Type B pancreatic cell (in vitro differentiated cells): ENCODE data around the gene PTPRU. TPM values are rescaled to one million over a fixed set of nuclear protein-coding genes. Genes with fewer than 3 reads are reported as not detected.

Source experiments
- DNase-seq: peaks from one replicate; pipeline ENCODE4 v3.0.0; 2021; ENCODE audit warnings: mixed read lengths; ENCODE audit not compliant: unreplicated experiment; ENCODE audit errors: extremely low spot score
- H3K27ac Mint-ChIP-seq: 2 replicates; pipeline ENCODE4 v1.8.0; 2021; ENCODE audit warnings: mild to moderate bottlenecking, mixed read lengths
- H3K27me3 Mint-ChIP-seq: 2 replicates; pipeline ENCODE4 v1.8.0; 2021; ENCODE audit warnings: mixed read lengths
- H3K36me3 Mint-ChIP-seq: 2 replicates; pipeline ENCODE4 v1.8.0; 2021; ENCODE audit warnings: mixed read lengths
- H3K4me1 Mint-ChIP-seq: one replicate; pipeline ENCODE4 v1.8.0; 2021; ENCODE audit warnings: mixed read lengths; ENCODE audit not compliant: unreplicated experiment
- H3K4me3 Mint-ChIP-seq: 2 replicates; pipeline ENCODE4 v1.8.0; 2021; ENCODE audit warnings: mild to moderate bottlenecking, mixed read lengths
- H3K9me3 Mint-ChIP-seq: 2 replicates; pipeline ENCODE4 v1.8.0; 2021; ENCODE audit warnings: mixed read lengths
- CTCF ChIP-seq: fragments of 200-600 bp; sonication (generic); conservative IDR thresholded peaks from 2 replicates; pipeline ENCODE4 v1.5.0; 2021; ENCODE audit warnings: antibody characterized with exemption, mild to moderate bottlenecking
- total RNA-seq: library from RNA; stranded (reverse); gene quantifications from 2 replicates; pipeline ENCODE4 v1.2.1, GENCODE V29; 2021; ENCODE audit warnings: low replicate concordance

Gene PTPRU
- total RNA-seq, 1 donor from 2014 or later, result 66.6 TPM

- H3K36me3 Mint-ChIP-seq, result no peaks in the 10 kb centered on the region
- H3K27me3 Mint-ChIP-seq, result peaks cover 39% of the 10 kb centered on the region
- DNase-seq, result no peak
- no peak overlapping the region for H3K4me3 Mint-ChIP-seq
- H3K9me3 Mint-ChIP-seq, result no peaks in the 10 kb centered on the region
- no peak overlapping the region for H3K27ac Mint-ChIP-seq
- no peaks in the 10 kb centered on the region for H3K4me1 Mint-ChIP-seq
- peak; percentile 21 for TF ChIP-seq CTCF
Measured at GRCh38 chr1:29341936-29342335, 105.6 kb downstream of the PTPRU start.

GRCh38 chr1:29342351-29342750 is 106.0 kb downstream of the PTPRU start:
- Mint-ChIP-seq H3K9me3 (no peaks in the 10 kb centered on the region), H3K4me1 (no peaks in the 10 kb centered on the region), H3K36me3 (no peaks in the 10 kb centered on the region), H3K4me3 (no peak overlapping the region), H3K27ac (no peak overlapping the region), H3K27me3 (peaks cover 39% of the 10 kb centered on the region)
- no peak for DNase-seq
- no peak for TF ChIP-seq CTCF

GRCh38 chr1:29342983-29343382 is 106.7 kb downstream of the PTPRU start:
- H3K36me3 Mint-ChIP-seq, result no peaks in the 10 kb centered on the region
- no peaks in the 10 kb centered on the region for H3K4me1 Mint-ChIP-seq
- no peak overlapping the region for H3K4me3 Mint-ChIP-seq
- TF ChIP-seq CTCF, result no peak
- no peak for DNase-seq
- no peaks in the 10 kb centered on the region for H3K9me3 Mint-ChIP-seq
- H3K27ac Mint-ChIP-seq, result no peak overlapping the region
- H3K27me3 Mint-ChIP-seq, result peaks cover 37% of the 10 kb centered on the region

- H3K36me3 Mint-ChIP-seq, result no peaks in the 10 kb centered on the region
- DNase-seq, result no peak
- H3K4me3 Mint-ChIP-seq, result no peak overlapping the region
- H3K4me1 Mint-ChIP-seq, result no peaks in the 10 kb centered on the region
- TF ChIP-seq CTCF, result no peak
- H3K27ac Mint-ChIP-seq, result no peak overlapping the region
- peaks cover 38% of the 10 kb centered on the region for H3K27me3 Mint-ChIP-seq
- H3K9me3 Mint-ChIP-seq, result no peaks in the 10 kb centered on the region
Measured at GRCh38 chr1:29343476-29343875, 107.2 kb downstream of the PTPRU start.

- TF ChIP-seq CTCF, result no peak
- no peaks in the 10 kb centered on the region for H3K4me1 Mint-ChIP-seq
Measured at GRCh38 chr1:29343908-29344307, 107.6 kb downstream of the PTPRU start.

GRCh38 chr1:29344336-29344735 is 108.0 kb downstream of the PTPRU start:
- H3K4me3 Mint-ChIP-seq, result no peak overlapping the region
- DNase-seq, result no peak
- no peaks in the 10 kb centered on the region for H3K36me3 Mint-ChIP-seq
- peaks cover 33% of the 10 kb centered on the region for H3K27me3 Mint-ChIP-seq
- H3K9me3 Mint-ChIP-seq, result no peaks in the 10 kb centered on the region
- no peak overlapping the region for H3K27ac Mint-ChIP-seq
- no peak for TF ChIP-seq CTCF
- H3K4me1 Mint-ChIP-seq, result no peaks in the 10 kb centered on the region

More at GRCh38 chr1:29343908-29344307, 107.6 kb downstream of the PTPRU start:
- no peak overlapping the region for H3K27ac Mint-ChIP-seq
- H3K9me3 Mint-ChIP-seq, result no peaks in the 10 kb centered on the region
- H3K27me3 Mint-ChIP-seq, result peaks cover 37% of the 10 kb centered on the region
- no peak for DNase-seq
- no peaks in the 10 kb centered on the region for H3K36me3 Mint-ChIP-seq
- H3K4me3 Mint-ChIP-seq, result no peak overlapping the region
